Stimulated activated CD8-positive, alpha-beta memory T cell treated with anti-CD3 and anti-CD28 coated beads, Interleukin-4, amount 100 ng/mL, for 24 hours (primary cell): ENCODE results near the gene UBE2D1.

Experiments used
- DNase-seq: peaks from one replicate; pipeline ENCODE4 v3.0.0-alpha.2; 2020; ENCODE audit warnings: low read depth

UBE2D1 gene

GRCh38 chr10:58341422-58341821 lies 6.6 kb downstream of the UBE2D1 start:
- DNase-seq = no peak

- no peak for DNase-seq
These were observed 7.1 kb downstream of the UBE2D1 start for GRCh38 chr10:58341947-58342346.

- DNase-seq = no peak
These were observed 13.2 kb downstream of the UBE2D1 start for GRCh38 chr10:58347967-58348366.

- DNase-seq = no peak
These were observed 13.8 kb downstream of the UBE2D1 start for GRCh38 chr10:58348571-58349033.

- DNase-seq = no peak
These were observed 15.2 kb downstream of the UBE2D1 start for GRCh38 chr10:58350023-58350422.

GRCh38 chr10:58350619-58351323 lies 16.0 kb downstream of the UBE2D1 start:
- DNase-seq = no peak

GRCh38 chr10:58351616-58352578 lies 17.1 kb downstream of the UBE2D1 start:
- DNase-seq = no peak

GRCh38 chr10:58352956-58353610 lies 18.3 kb downstream of the UBE2D1 start:
- DNase-seq = no peak

- no peak for DNase-seq
These were observed 21.9 kb downstream of the UBE2D1 start for GRCh38 chr10:58356756-58357155.

- no peak for DNase-seq
These were observed 23.6 kb downstream of the UBE2D1 start for GRCh38 chr10:58358314-58358933.

GRCh38 chr10:58358947-58359346 lies 24.1 kb downstream of the UBE2D1 start:
- no peak for DNase-seq

- no peak for DNase-seq
These were observed 24.7 kb downstream of the UBE2D1 start for GRCh38 chr10:58359541-58359940.

GRCh38 chr10:58360412-58361004 lies 25.7 kb downstream of the UBE2D1 start:
- no peak for DNase-seq

GRCh38 chr10:58361353-58361752 lies 26.5 kb downstream of the UBE2D1 start:
- DNase-seq = no peak

- DNase-seq = no peak
These were observed 27.4 kb downstream of the UBE2D1 start for GRCh38 chr10:58362027-58362789.

GRCh38 chr10:58367069-58367468 lies 32.3 kb downstream of the UBE2D1 start:
- DNase-seq = no peak

GRCh38 chr10:58371473-58371872 lies 36.7 kb downstream of the UBE2D1 start:
- no peak for DNase-seq

GRCh38 chr10:58372607-58373441 lies 38.0 kb downstream of the UBE2D1 start:
- DNase-seq = no peak

- no peak for DNase-seq
These were observed 38.6 kb downstream of the UBE2D1 start for GRCh38 chr10:58373442-58373827.

- no peak for DNase-seq
These were observed 47.7 kb downstream of the UBE2D1 start for GRCh38 chr10:58382489-58382995.
